Measurements from ENCODE around the gene LILRA1. TPM values are rescaled to one million over a fixed set of nuclear protein-coding genes. Genes with fewer than 3 reads are reported as not detected.
A peak's percentile ranks its signal among the peaks of the same experiment; 100 is the strongest.
"Not testable (repeated sequence)": the region's sequence is repeated elsewhere in the genome, so short reads cannot be mapped to it uniquely, and the experiment has no call there.

LILRA1 gene
- total and polyA plus RNA-seq, 2 donors from 2014 or later = 0.43 to 2.2 TPM

GRCh38 chr19:54626757-54627156 lies 33.3 kb downstream of the LILRA1 start:
- no peak for FAIRE-seq
- intact Hi-C loops (cut with DNase I) = no loop called here

DNA sequence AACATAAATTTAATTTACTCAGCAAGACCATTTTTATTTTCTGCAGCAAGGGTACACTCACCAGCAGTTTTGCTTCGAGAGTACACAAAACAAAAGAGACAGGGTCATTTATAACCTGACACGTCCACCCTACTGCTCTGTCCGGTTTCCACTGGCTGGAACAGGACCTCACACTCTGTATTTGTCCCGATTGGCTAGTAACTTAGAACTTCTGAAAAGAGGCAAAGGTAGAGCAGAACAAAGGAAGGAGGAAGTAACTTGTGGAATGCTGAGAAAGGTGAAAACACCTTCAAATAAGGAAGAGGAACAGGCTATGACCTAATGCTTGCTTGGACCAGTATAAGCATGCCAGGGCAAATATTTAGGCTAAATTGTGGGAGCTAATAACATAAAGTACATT lies 34.5 kb downstream of the LILRA1 start:
- H3K4me1 ChIP-seq (ENCODE audit: control insufficient read depth in 2 of 3, insufficient read depth in 2 of 3, low read depth in 1 of 3, low read length in 3 of 3); H3K27ac ChIP-seq (ENCODE audit: low read depth in 2 of 2, low read length in 2 of 2); H3K36me3 ChIP-seq (ENCODE audit: control insufficient read depth in 2 of 3, insufficient read depth in 3 of 3, low read length in 3 of 3); H3K27me3 ChIP-seq (ENCODE audit: control insufficient read depth, insufficient read depth, low read length); H3K9me3 ChIP-seq (ENCODE audit: control insufficient read depth in 2 of 3, insufficient read depth in 1 of 3, low read length in 3 of 3); intact Hi-C loops (cut with DNase I); H3K4me3 ChIP-seq (ENCODE audit: low read length in 3 of 3); FAIRE-seq; H3K9ac ChIP-seq (ENCODE audit: low read length in 3 of 3): not testable (repeated sequence)
- peak in 2 of 5 donors; percentile 2 to 20 for DNase-seq

More at GRCh38 chr19:54626757-54627156, 33.3 kb downstream of the LILRA1 start:
- Histone ChIP-seq H3K9me3 (ENCODE audit: control insufficient read depth in 2 of 3, insufficient read depth in 1 of 3, low read length in 3 of 3) (no peaks in the 10 kb centered on the region), H3K4me3 (ENCODE audit: low read length in 3 of 3) (no peak overlapping the region), H3K27ac (ENCODE audit: low read depth in 2 of 2, low read length in 2 of 2) (no peak overlapping the region), H3K27me3 (ENCODE audit: control insufficient read depth, insufficient read depth, low read length) (no peaks in the 10 kb centered on the region), H3K36me3 (ENCODE audit: control insufficient read depth in 2 of 3, insufficient read depth in 3 of 3, low read length in 3 of 3) (no peaks in the 10 kb centered on the region), H3K4me1 (ENCODE audit: control insufficient read depth in 2 of 3, insufficient read depth in 2 of 3, low read depth in 1 of 3, low read length in 3 of 3) (no peaks in the 10 kb centered on the region), H3K9ac (ENCODE audit: low read length in 3 of 3) (no peak overlapping the region)
- peak in 1 of 5 donors; percentile 51 for DNase-seq
- no peak for TF ChIP-seq CTCF (IDR thresholded peaks at IDR 0.05; ENCODE audit: borderline replicate concordance, extremely low read depth, insufficient read depth)

- H3K9ac ChIP-seq (ENCODE audit: low read length in 3 of 3); DNase-seq; H3K4me3 ChIP-seq (ENCODE audit: low read length in 3 of 3); H3K9me3 ChIP-seq (ENCODE audit: control insufficient read depth in 2 of 3, insufficient read depth in 1 of 3, low read length in 3 of 3); H3K27me3 ChIP-seq (ENCODE audit: control insufficient read depth, insufficient read depth, low read length); intact Hi-C loops (cut with DNase I); H3K4me1 ChIP-seq (ENCODE audit: control insufficient read depth in 2 of 3, insufficient read depth in 2 of 3, low read depth in 1 of 3, low read length in 3 of 3); H3K27ac ChIP-seq (ENCODE audit: low read depth in 2 of 2, low read length in 2 of 2); H3K36me3 ChIP-seq (ENCODE audit: control insufficient read depth in 2 of 3, insufficient read depth in 3 of 3, low read length in 3 of 3); FAIRE-seq: not testable (repeated sequence)
Observed at GRCh38 chr19:54630262-54630661, 36.8 kb downstream of the LILRA1 start, which contains the start of gene LILRB1. TSS of gene LILRB1 (plus strand) at chr19:54630484. CDS start at chr19:54631074, 590 bp downstream.

DNA sequence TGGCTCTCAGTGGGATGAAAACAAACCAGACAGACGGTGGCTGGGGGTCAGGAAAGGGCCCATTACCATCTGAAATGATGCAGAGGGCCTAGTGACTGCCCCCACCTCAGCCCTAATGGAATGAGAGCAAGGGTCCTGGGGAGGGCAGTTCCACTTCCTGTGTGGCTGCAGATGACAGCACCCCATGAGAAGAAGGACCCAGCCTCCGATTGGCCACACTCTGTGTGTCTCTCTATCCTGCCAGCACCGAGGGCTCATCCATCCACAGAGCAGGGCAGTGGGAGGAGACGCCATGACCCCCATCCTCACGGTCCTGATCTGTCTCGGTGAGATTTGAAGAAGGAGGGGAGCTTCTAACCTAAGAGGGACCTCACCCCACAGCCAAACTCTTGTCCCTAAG lies 37.4 kb downstream of the LILRA1 start:
- H3K27me3 ChIP-seq (ENCODE audit: control insufficient read depth, insufficient read depth, low read length) = no peaks in the 10 kb centered on the region
- H3K4me3 ChIP-seq (ENCODE audit: low read length in 3 of 3) = no peak overlapping the region
- DNase-seq (no peak), FAIRE-seq (no peak)
- no peak overlapping the region for H3K9ac ChIP-seq (ENCODE audit: low read length in 3 of 3)
- TF ChIP-seq CTCF (IDR thresholded peaks at IDR 0.05; ENCODE audit: borderline replicate concordance, extremely low read depth, insufficient read depth) = no peak
- no peak overlapping the region for H3K27ac ChIP-seq (ENCODE audit: low read depth in 2 of 2, low read length in 2 of 2)
- H3K9me3 ChIP-seq (ENCODE audit: control insufficient read depth in 2 of 3, insufficient read depth in 1 of 3, low read length in 3 of 3) = no peaks in the 10 kb centered on the region
- intact Hi-C loops (cut with DNase I) = no loop called here
- H3K36me3 ChIP-seq (ENCODE audit: control insufficient read depth in 2 of 3, insufficient read depth in 3 of 3, low read length in 3 of 3) = no peaks in the 10 kb centered on the region
- H3K4me1 ChIP-seq (ENCODE audit: control insufficient read depth in 2 of 3, insufficient read depth in 2 of 3, low read depth in 1 of 3, low read length in 3 of 3) = no peaks in the 10 kb centered on the region

DNA sequence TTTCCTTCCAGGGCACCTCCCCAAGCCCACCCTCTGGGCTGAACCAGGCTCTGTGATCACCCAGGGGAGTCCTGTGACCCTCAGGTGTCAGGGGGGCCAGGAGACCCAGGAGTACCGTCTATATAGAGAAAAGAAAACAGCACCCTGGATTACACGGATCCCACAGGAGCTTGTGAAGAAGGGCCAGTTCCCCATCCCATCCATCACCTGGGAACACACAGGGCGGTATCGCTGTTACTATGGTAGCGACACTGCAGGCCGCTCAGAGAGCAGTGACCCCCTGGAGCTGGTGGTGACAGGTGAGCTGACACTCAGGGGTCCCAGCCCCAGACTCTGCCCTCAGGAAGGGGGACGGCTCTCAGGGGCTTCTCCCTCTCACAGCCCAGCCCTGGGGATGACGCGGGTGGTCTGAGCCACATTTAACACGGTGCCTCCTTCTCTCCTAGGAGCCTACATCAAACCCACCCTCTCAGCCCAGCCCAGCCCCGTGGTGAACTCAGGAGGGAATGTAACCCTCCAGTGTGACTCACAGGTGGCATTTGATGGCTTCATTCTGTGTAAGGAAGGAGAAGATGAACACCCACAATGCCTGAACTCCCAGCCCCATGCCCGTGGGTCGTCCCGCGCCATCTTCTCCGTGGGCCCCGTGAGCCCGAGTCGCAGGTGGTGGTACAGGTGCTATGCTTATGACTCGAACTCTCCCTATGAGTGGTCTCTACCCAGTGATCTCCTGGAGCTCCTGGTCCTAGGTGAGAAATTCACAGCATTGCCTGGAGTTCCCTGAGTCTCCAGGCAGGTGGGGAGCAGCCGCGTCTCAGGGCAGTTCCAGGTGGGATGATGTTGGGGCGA lies 38.3 kb downstream of the LILRA1 start:
- intact Hi-C loops (cut with DNase I); FAIRE-seq: not testable (repeated sequence)

DNA sequence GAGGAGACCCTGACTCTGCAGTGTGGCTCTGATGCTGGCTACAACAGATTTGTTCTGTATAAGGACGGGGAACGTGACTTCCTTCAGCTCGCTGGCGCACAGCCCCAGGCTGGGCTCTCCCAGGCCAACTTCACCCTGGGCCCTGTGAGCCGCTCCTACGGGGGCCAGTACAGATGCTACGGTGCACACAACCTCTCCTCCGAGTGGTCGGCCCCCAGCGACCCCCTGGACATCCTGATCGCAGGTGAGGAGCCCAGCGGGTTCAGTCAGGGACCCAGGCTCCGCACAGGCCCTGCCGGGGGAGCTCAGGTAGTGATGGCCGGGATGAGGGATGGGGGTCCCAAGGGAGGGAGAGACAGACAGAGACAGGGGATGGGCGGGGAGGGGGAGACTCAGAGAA lies 39.1 kb downstream of the LILRA1 start:
- H3K27me3 ChIP-seq (ENCODE audit: control insufficient read depth, insufficient read depth, low read length); DNase-seq: not testable (repeated sequence)

More for the DNA sequence above, 38.3 kb downstream of the LILRA1 start:
- H3K27me3 ChIP-seq (ENCODE audit: control insufficient read depth, insufficient read depth, low read length); H3K36me3 ChIP-seq (ENCODE audit: control insufficient read depth in 2 of 3, insufficient read depth in 3 of 3, low read length in 3 of 3); H3K4me1 ChIP-seq (ENCODE audit: control insufficient read depth in 2 of 3, insufficient read depth in 2 of 3, low read depth in 1 of 3, low read length in 3 of 3); H3K27ac ChIP-seq (ENCODE audit: low read depth in 2 of 2, low read length in 2 of 2); H3K9ac ChIP-seq (ENCODE audit: low read length in 3 of 3); H3K9me3 ChIP-seq (ENCODE audit: control insufficient read depth in 2 of 3, insufficient read depth in 1 of 3, low read length in 3 of 3); H3K4me3 ChIP-seq (ENCODE audit: low read length in 3 of 3): not testable (repeated sequence)
- DNase-seq = peak in 1 of 5 donors; percentile 50

More for the DNA sequence above, 39.1 kb downstream of the LILRA1 start:
- H3K4me3 ChIP-seq (ENCODE audit: low read length in 3 of 3); H3K4me1 ChIP-seq (ENCODE audit: control insufficient read depth in 2 of 3, insufficient read depth in 2 of 3, low read depth in 1 of 3, low read length in 3 of 3); intact Hi-C loops (cut with DNase I); H3K36me3 ChIP-seq (ENCODE audit: control insufficient read depth in 2 of 3, insufficient read depth in 3 of 3, low read length in 3 of 3); H3K27ac ChIP-seq (ENCODE audit: low read depth in 2 of 2, low read length in 2 of 2); H3K9me3 ChIP-seq (ENCODE audit: control insufficient read depth in 2 of 3, insufficient read depth in 1 of 3, low read length in 3 of 3); FAIRE-seq; H3K9ac ChIP-seq (ENCODE audit: low read length in 3 of 3): not testable (repeated sequence)

Data from kidney (tissue), 14 donors.